LNCAP (cell line): ENCODE results near the gene STMN3.

Source experiments
- TF ChIP-seq, protein P1 (sequence below): fragments of 450-650 bp; IDR thresholded peaks from 2 replicates; pipeline ENCODE4 v1.5.1; 2017; ENCODE audit warnings: mild to moderate bottlenecking

STMN3 gene

DNA sequence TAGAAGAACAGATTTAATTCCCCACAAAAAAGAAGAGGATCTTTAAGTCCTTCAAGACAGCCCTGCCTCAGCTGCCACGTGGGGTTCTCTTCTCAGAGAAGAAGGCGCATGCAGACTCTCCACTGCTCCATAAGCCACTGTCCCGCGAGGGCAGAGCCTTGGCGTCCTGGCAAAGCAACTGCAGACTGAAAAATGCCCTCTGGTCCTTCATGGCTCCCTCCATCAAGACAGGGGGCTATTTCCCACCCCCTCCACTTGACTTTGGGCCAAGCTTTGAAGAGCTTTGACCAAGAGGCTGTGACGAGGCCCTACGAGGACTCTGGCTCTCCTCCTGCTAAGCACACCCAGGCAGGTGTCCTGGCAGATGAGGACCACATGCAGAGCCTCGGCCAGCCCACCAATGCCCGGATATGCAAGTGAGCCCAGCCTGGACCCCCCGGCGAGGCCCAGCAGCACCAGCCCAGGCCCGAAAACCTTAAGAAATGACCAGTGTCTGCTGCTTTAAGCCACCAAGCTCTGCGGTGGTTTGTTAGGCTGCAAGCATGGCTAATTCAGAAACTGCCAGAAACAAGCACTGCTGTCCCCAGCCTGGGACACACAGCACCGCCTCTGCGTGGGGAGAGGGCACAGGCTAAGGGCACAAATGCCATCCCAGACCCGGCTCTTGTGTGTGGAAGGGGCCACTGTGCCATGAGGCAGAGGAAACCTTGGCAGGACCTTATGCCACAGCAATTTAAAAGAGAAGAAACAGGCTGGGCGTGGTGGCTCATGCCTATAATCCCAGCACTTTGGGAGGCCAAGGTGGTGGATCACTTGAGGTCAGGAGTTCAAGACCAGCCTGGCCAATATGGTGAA lies 42.4 kb downstream of the STMN3 start:
- TF ChIP-seq, protein P1, sequence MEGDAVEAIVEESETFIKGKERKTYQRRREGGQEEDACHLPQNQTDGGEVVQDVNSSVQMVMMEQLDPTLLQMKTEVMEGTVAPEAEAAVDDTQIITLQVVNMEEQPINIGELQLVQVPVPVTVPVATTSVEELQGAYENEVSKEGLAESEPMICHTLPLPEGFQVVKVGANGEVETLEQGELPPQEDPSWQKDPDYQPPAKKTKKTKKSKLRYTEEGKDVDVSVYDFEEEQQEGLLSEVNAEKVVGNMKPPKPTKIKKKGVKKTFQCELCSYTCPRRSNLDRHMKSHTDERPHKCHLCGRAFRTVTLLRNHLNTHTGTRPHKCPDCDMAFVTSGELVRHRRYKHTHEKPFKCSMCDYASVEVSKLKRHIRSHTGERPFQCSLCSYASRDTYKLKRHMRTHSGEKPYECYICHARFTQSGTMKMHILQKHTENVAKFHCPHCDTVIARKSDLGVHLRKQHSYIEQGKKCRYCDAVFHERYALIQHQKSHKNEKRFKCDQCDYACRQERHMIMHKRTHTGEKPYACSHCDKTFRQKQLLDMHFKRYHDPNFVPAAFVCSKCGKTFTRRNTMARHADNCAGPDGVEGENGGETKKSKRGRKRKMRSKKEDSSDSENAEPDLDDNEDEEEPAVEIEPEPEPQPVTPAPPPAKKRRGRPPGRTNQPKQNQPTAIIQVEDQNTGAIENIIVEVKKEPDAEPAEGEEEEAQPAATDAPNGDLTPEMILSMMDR, result no peak

DNA sequence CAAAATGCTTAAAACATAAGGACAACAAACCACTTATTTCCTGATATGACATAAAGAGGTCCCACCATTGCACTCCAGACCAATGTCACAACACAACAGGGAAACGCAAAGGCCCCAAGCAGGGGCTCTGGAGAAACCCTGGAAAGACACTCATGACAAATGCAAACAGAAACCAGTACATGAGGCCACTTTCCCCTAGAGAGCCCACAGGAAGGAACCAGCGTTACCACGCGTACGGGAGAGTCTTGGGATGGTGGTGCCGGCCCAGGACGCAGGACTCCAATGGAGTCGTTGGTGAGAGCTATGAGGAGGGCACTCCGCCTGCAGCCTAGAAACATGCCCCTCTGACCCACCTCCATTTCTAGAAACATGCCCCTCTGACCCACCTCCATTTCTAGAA lies 46.5 kb downstream of the STMN3 start:
- TF ChIP-seq, protein P1, result no peak

DNA sequence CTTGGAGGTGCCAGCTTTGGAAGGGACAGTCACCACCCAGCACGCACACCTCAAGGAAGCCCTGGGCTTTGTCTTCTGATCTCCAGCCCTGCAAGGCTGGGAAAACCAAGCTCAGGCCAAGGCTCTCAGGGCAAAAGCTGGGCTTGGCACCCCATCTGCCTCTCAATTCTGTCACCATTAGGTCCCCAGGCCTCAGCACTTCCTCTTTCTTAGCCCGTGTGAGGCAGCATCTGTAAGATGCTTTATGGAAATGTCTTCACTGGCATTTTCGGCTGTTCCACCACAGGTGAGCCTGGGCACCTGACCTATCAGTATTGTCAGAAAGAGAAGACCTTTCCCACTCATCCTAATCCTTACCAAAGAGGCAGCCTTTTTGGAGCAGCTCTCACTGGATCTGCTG lies 50.9 kb downstream of the STMN3 start:
- TF ChIP-seq, protein P1, result no peak

DNA sequence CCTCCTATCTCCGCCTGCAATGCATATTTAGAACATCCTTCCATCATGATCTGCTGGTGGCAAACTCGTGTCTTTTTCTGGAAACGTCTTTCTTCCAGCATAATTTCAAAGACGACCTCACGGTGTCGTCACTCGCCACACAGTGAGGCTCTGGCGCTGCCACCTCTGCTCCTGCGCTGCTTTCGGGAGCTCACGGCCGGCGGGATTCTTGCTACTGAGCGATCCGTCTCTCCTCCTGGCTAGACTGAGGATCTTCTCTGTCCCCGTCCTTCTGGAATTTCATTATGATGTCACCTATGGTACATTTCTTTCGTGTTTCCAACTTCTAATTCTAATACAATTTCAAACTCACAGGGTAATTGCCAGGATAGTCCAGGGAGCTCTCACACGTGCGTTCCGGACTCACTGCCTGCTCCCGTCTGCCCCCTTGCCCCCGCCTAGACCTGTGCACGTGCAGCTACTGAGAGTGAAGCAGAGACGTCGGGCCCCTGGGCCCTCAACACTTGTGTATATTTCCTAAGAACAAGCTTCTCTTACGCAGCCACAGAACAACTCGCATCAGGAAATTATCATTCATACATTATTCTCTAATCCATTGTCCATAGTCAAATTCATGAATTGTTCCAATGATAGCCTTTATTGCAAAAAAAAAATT lies 53.7 kb downstream of the STMN3 start:
- TF ChIP-seq, protein P1, result no peak

DNA sequence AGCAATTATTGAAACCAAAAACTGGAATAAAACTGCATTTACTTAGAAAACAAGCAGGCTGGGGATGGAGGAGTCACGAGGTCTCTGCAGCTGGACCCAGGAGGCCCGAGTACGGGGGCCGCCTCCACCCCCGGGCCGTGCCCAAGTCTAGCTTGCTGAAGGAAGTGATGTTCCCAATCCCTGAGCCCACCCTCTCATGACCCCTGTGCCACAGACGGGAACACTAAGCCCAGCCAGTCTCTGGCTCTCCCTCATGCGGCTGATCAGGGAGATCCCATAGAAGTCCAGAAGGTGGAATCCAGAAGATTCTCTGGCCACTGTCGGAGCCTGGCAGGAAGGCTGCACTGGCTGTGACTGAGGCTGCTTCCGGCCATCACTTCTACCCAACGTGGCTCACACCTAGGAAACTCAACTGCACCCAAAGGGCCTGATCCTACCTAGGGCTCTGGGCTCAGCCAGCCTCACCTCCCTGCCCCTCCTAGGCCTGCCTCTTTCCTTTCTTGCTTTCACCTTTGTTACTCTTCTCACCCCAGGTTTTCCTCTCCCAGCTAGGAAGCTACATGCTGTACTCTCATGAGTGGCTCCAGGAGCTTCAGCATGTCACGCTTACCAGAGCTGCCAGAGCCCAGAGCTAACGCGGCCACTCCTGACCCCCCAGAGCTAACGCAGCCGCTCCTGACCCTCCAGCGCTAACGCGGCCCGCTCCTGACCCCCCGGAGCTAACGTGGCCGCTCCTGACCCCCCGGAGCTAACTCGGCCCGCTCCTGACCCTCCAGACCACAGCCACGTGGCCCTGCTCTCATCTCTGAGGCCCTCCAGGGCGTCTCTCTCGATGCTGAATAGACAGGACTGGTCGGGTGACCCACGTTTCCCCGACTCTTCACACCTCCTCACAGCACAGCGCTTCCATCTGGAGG lies 54.5 kb downstream of the STMN3 start:
- TF ChIP-seq, protein P1, result no peak

DNA sequence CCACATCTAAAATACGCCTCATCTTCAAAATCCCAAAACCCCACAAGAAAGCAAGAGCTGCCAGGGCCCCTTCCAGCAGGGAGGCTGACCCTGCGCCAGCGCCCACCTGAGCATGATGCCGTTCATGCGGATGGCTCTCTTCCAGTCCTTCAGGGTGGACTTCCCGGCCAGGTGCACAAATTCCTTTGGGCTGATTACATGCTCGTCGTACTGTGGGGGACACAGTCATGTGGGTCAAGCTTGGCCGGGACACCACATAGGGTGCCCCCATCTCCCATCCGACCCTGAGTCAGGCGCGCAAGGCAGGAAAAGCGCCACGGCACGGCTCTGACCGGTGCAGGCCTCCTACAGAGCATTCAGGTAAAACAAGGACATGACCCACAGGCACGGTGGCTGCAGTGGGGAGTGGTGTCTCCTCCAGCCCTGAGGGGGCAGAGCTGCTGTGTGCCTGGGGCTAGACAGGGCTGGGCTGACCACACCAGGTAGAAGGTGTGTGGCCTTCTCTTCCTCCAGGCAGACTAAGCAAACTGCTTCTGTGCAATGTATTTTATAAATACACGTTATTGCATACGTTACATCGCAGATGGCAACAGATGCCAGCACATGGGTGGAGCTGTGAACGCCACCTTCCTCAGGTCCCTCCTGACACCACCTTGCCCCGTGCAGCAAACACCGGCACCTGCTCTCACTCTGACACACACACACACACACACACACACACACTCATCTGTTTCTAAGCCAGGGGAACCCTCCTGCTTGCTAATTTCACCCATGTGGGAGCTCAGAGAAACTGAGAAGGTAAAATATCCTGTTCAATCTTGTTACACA lies 55.4 kb downstream of the STMN3 start:
- TF ChIP-seq, protein P1, result no peak
